ENCODE results near the gene OTUD3. TPM values are rescaled to one million over a fixed set of nuclear protein-coding genes. Genes with fewer than 3 reads are reported as not detected.

Gene OTUD3
- total and polyA plus RNA-seq, 9 of the 15 experiments (the other 6 are each of a cell fraction or from before 2014, with no cell fraction given), result 2.0 to 16.6 (median 11.0) TPM

DNA sequence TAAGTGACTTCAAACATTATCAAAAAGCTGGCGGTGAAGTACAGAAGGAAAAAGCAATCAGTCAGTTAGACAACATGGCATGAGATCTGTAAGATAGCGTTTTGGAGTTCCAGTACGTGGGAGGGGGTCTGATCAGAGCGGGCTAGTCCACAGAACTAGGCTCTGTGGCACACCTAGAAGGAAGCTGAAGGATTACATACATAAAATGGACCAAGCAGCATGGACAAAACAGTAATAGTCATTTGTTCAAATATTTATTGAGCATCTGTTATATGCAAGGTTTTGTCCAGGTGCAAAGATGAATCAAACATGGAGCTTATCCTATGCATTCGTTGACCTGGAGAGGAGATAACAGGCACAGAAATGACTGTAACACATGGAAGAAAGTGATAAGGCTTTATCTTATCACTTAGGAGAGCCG, 64.1 kb downstream of the OTUD3 start (continued):
- TF ChIP-seq, protein P1, sequence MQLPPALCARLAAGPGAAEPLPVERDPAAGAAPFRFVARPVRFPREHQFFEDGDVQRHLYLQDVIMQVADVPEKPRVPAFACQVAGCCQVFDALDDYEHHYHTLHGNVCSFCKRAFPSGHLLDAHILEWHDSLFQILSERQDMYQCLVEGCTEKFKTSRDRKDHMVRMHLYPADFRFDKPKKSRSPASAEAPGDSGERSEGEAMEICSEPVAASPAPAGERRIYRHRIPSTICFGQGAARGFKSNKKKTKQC (CRISPR knock-in tag; IDR thresholded peaks at IDR 0.05), result no peak
- TF ChIP-seq CHCHD3 (CRISPR knock-in tag; IDR thresholded peaks at IDR 0.05), result no peak
- TF ChIP-seq TCF3 (CRISPR knock-in tag; IDR thresholded peaks at IDR 0.05), result no peak
- no peak for TF ChIP-seq TAF9B (IDR thresholded peaks at IDR 0.05; ENCODE audit: partially characterized antibody)
- 0 out of 2 replicates have a peak, but pooled peaks have one; percentile 34 for TF ChIP-seq CBFA2T2 (conservative IDR thresholded peaks at IDR 0.05)
- TF ChIP-seq, protein P2, sequence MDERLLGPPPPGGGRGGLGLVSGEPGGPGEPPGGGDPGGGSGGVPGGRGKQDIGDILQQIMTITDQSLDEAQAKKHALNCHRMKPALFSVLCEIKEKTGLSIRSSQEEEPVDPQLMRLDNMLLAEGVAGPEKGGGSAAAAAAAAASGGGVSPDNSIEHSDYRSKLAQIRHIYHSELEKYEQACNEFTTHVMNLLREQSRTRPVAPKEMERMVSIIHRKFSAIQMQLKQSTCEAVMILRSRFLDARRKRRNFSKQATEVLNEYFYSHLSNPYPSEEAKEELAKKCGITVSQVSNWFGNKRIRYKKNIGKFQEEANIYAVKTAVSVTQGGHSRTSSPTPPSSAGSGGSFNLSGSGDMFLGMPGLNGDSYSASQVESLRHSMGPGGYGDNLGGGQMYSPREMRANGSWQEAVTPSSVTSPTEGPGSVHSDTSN (CRISPR knock-in tag; IDR thresholded peaks at IDR 0.05; ENCODE audit: low read depth), result no peak
- TF ChIP-seq, protein P2 (tag; conservative IDR thresholded peaks at IDR 0.05; ENCODE audit: low read depth), result 0 out of 2 replicates have a peak, but pooled peaks have one; percentile 21
- TF ChIP-seq HDAC3 (IDR thresholded peaks at IDR 0.05; ENCODE audit: borderline replicate concordance, partially characterized antibody), result no peak
- TF ChIP-seq CHD4 (IDR thresholded peaks at IDR 0.05; ENCODE audit: insufficient read depth, insufficient replicate concordance, low read depth, low read length, poor library complexity, severe bottlenecking), result no peak
- TF ChIP-seq BACH1 (tag; IDR thresholded peaks at IDR 0.05), result no peak
- TF ChIP-seq ZNF655 (CRISPR knock-in tag; IDR thresholded peaks at IDR 0.05), result no peak
- TF ChIP-seq CEBPZ (IDR thresholded peaks at IDR 0.05; ENCODE audit: borderline replicate concordance, low read depth, low read length), result no peak
- no peak for TF ChIP-seq HINFP (tag; conservative IDR thresholded peaks at IDR 0.05; ENCODE audit: low read depth)
- no peak for TF ChIP-seq SMARCA5 (IDR thresholded peaks at IDR 0.05)
